GM19468 (cell line): Measurements from ENCODE around the gene HMGCR.

Source experiments
- ATAC-seq: cut with Tn5 transposase; IDR thresholded peaks from one replicate; pipeline ENCODE4 v1.9.1; 2021; ENCODE audit warnings: mild to moderate bottlenecking, moderate library complexity, moderate number of reproducible peaks; ENCODE audit not compliant: unreplicated experiment; ENCODE audit errors: extremely low read depth

The HMGCR gene

GRCh38 chr5:75338408-75338807 lies 1.4 kb downstream of the HMGCR start:
- ATAC-seq, result no peak

GRCh38 chr5:75340714-75341478 lies 3.9 kb downstream of the HMGCR start:
- ATAC-seq, result no peak

GRCh38 chr5:75341934-75342333 lies 4.9 kb downstream of the HMGCR start:
- no peak for ATAC-seq

GRCh38 chr5:75342836-75343235 lies 5.8 kb downstream of the HMGCR start:
- ATAC-seq, result no peak

- ATAC-seq, result no peak
Observed at GRCh38 chr5:75348241-75348640, 11.2 kb downstream of the HMGCR start.

GRCh38 chr5:75349663-75350062 lies 12.6 kb downstream of the HMGCR start:
- ATAC-seq, result no peak

- ATAC-seq, result no peak
Observed at GRCh38 chr5:75351139-75351926, 14.3 kb downstream of the HMGCR start.

- no peak for ATAC-seq
Observed at GRCh38 chr5:75355236-75355635, 18.2 kb downstream of the HMGCR start.

GRCh38 chr5:75356719-75357118 lies 19.7 kb downstream of the HMGCR start:
- ATAC-seq, result no peak

- ATAC-seq, result no peak
Observed at GRCh38 chr5:75358117-75358516, 21.1 kb downstream of the HMGCR start.

- ATAC-seq, result no peak
Observed at GRCh38 chr5:75361310-75361709, 24.3 kb downstream of the HMGCR start.

GRCh38 chr5:75362474-75362975 lies 25.5 kb downstream of the HMGCR start:
- no peak for ATAC-seq

GRCh38 chr5:75363111-75363510 lies 26.1 kb downstream of the HMGCR start:
- no peak for ATAC-seq

- ATAC-seq, result no peak
Observed at GRCh38 chr5:75363726-75364495, 26.9 kb downstream of the HMGCR start.

GRCh38 chr5:75364571-75365280 lies 27.7 kb downstream of the HMGCR start:
- no peak for ATAC-seq

GRCh38 chr5:75365740-75366139 lies 28.7 kb downstream of the HMGCR start:
- ATAC-seq, result no peak

GRCh38 chr5:75366787-75367186 lies 29.8 kb downstream of the HMGCR start:
- no peak for ATAC-seq

- no peak for ATAC-seq
Observed at GRCh38 chr5:75367401-75367800, 30.4 kb downstream of the HMGCR start.

- ATAC-seq, result no peak
Observed at GRCh38 chr5:75368391-75368790, 31.4 kb downstream of the HMGCR start.

- ATAC-seq, result no peak
Observed at GRCh38 chr5:75373862-75374261, 36.8 kb downstream of the HMGCR start.
